ENCODE results near the gene LRP6.

DNA sequence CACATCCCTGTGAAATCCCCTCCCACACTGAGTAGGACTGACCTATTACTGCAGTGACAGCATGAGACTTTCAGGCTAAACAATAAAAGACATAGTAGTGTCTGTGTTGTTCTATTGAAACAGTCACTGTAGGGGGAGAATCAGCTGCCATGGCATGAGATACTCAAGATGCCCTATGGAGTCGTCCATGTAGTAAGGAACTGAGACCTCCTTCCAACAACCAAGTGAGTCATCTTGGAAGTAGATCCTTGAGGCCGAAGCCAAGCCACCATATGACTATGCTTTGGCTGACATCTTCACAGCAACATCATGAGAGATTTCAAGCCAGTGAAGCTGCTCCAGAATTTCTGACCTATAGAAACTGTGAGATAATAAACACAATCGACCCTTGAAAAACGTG is 12.1 kb upstream of the LRP6 start:
- TF ChIP-seq POLR2AphosphoS5 (IDR thresholded peaks at IDR 0.05; ENCODE audit: low read depth, low read length) (no peak), POLR2A (IDR thresholded peaks at IDR 0.05; ENCODE audit: borderline replicate concordance, extremely low read depth, insufficient read depth, insufficient read length) (no peak), EZH2phosphoT487 (IDR thresholded peaks at IDR 0.05; ENCODE audit: borderline replicate concordance) (no peak), ELF1 (IDR thresholded peaks at IDR 0.05; ENCODE audit: borderline replicate concordance, low read depth) (no peak), EZH2 (IDR thresholded peaks at IDR 0.05) (no peak), SIN3A (IDR thresholded peaks at IDR 0.05; ENCODE audit: low read depth) (no peak), SRF (IDR thresholded peaks at IDR 0.05; ENCODE audit: low read depth) (no peak), EGR1 (IDR thresholded peaks at IDR 0.05; ENCODE audit: low read depth) (no peak), SP1 (IDR thresholded peaks at IDR 0.05; ENCODE audit: low read depth) (no peak), ZFX (IDR thresholded peaks at IDR 0.05) (no peak), RAD21 (IDR thresholded peaks at IDR 0.05; ENCODE audit: low read depth) (no peak)
- TF ChIP-seq, protein P1, sequence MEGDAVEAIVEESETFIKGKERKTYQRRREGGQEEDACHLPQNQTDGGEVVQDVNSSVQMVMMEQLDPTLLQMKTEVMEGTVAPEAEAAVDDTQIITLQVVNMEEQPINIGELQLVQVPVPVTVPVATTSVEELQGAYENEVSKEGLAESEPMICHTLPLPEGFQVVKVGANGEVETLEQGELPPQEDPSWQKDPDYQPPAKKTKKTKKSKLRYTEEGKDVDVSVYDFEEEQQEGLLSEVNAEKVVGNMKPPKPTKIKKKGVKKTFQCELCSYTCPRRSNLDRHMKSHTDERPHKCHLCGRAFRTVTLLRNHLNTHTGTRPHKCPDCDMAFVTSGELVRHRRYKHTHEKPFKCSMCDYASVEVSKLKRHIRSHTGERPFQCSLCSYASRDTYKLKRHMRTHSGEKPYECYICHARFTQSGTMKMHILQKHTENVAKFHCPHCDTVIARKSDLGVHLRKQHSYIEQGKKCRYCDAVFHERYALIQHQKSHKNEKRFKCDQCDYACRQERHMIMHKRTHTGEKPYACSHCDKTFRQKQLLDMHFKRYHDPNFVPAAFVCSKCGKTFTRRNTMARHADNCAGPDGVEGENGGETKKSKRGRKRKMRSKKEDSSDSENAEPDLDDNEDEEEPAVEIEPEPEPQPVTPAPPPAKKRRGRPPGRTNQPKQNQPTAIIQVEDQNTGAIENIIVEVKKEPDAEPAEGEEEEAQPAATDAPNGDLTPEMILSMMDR (IDR thresholded peaks at IDR 0.05 in 2 of 3, conservative IDR thresholded peaks at IDR 0.05 in 1 of 3; ENCODE audit: borderline replicate concordance in 1 of 3, insufficient read depth in 1 of 3, low read depth in 2 of 3, low read length in 2 of 3) = no peak
- TF ChIP-seq, protein P2, sequence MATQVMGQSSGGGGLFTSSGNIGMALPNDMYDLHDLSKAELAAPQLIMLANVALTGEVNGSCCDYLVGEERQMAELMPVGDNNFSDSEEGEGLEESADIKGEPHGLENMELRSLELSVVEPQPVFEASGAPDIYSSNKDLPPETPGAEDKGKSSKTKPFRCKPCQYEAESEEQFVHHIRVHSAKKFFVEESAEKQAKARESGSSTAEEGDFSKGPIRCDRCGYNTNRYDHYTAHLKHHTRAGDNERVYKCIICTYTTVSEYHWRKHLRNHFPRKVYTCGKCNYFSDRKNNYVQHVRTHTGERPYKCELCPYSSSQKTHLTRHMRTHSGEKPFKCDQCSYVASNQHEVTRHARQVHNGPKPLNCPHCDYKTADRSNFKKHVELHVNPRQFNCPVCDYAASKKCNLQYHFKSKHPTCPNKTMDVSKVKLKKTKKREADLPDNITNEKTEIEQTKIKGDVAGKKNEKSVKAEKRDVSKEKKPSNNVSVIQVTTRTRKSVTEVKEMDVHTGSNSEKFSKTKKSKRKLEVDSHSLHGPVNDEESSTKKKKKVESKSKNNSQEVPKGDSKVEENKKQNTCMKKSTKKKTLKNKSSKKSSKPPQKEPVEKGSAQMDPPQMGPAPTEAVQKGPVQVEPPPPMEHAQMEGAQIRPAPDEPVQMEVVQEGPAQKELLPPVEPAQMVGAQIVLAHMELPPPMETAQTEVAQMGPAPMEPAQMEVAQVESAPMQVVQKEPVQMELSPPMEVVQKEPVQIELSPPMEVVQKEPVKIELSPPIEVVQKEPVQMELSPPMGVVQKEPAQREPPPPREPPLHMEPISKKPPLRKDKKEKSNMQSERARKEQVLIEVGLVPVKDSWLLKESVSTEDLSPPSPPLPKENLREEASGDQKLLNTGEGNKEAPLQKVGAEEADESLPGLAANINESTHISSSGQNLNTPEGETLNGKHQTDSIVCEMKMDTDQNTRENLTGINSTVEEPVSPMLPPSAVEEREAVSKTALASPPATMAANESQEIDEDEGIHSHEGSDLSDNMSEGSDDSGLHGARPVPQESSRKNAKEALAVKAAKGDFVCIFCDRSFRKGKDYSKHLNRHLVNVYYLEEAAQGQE (IDR thresholded peaks at IDR 0.05; ENCODE audit: low read depth) = no peak
- TF ChIP-seq, protein P3, sequence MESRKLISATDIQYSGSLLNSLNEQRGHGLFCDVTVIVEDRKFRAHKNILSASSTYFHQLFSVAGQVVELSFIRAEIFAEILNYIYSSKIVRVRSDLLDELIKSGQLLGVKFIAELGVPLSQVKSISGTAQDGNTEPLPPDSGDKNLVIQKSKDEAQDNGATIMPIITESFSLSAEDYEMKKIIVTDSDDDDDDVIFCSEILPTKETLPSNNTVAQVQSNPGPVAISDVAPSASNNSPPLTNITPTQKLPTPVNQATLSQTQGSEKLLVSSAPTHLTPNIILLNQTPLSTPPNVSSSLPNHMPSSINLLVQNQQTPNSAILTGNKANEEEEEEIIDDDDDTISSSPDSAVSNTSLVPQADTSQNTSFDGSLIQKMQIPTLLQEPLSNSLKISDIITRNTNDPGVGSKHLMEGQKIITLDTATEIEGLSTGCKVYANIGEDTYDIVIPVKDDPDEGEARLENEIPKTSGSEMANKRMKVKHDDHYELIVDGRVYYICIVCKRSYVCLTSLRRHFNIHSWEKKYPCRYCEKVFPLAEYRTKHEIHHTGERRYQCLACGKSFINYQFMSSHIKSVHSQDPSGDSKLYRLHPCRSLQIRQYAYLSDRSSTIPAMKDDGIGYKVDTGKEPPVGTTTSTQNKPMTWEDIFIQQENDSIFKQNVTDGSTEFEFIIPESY (IDR thresholded peaks at IDR 0.05; ENCODE audit: extremely low read depth, insufficient replicate concordance, low read length) = no peak

Measured in HCT116 (cell line).